ENCODE results near the gene PAK1. TPM values are rescaled to one million over a fixed set of nuclear protein-coding genes. Genes with fewer than 3 reads are reported as not detected.
"Not testable (repeated sequence)": the region's sequence is repeated elsewhere in the genome, so short reads cannot be mapped to it uniquely, and the experiment has no call there.

The PAK1 gene
- total RNA-seq, 1 donor from 2014 or later, result 40.7 TPM

- no peak for DNase-seq (ENCODE audit: low spot score)
- Mint-ChIP-seq H3K4me3 (ENCODE audit: low read depth) (no peak overlapping the region), H3K36me3 (ENCODE audit: low read depth) (no peaks in the 10 kb centered on the region), H3K9me3 (no peaks in the 10 kb centered on the region), H3K27me3 (ENCODE audit: low read depth) (no peaks in the 10 kb centered on the region), H3K4me1 (ENCODE audit: low read depth) (no peaks in the 10 kb centered on the region), H3K27ac (no peak overlapping the region)
- intact Hi-C loops (cut with micrococcal nuclease), result no loop called here
These were observed 173.2 kb downstream of the PAK1 start for GRCh38 chr11:77300695-77301094.

- H3K4me1 Mint-ChIP-seq (ENCODE audit: low read depth); H3K27me3 Mint-ChIP-seq (ENCODE audit: low read depth); H3K9me3 Mint-ChIP-seq; intact Hi-C loops (cut with micrococcal nuclease); H3K36me3 Mint-ChIP-seq (ENCODE audit: low read depth); H3K27ac Mint-ChIP-seq; H3K4me3 Mint-ChIP-seq (ENCODE audit: low read depth); DNase-seq (ENCODE audit: low spot score): not testable (repeated sequence)
These were observed 173.9 kb downstream of the PAK1 start for GRCh38 chr11:77300028-77300427.

GRCh38 chr11:77299528-77299993 lies 174.3 kb downstream of the PAK1 start:
- intact Hi-C loops (cut with micrococcal nuclease), result no loop called here
- peaks cover under 1% of the 10 kb centered on the region for H3K4me1 Mint-ChIP-seq (ENCODE audit: low read depth)
- H3K9me3 Mint-ChIP-seq, result no peaks in the 10 kb centered on the region
- no peaks in the 10 kb centered on the region for H3K36me3 Mint-ChIP-seq (ENCODE audit: low read depth)
- DNase-seq (ENCODE audit: low spot score), result no peak
- H3K4me3 Mint-ChIP-seq (ENCODE audit: low read depth), result no peak overlapping the region
- no peak overlapping the region for H3K27ac Mint-ChIP-seq
- H3K27me3 Mint-ChIP-seq (ENCODE audit: low read depth), result peaks cover 1% of the 10 kb centered on the region

- Mint-ChIP-seq H3K27ac (no peak overlapping the region), H3K4me1 (ENCODE audit: low read depth) (peaks cover 4% of the 10 kb centered on the region), H3K36me3 (ENCODE audit: low read depth) (no peaks in the 10 kb centered on the region), H3K27me3 (ENCODE audit: low read depth) (peaks cover 28% of the 10 kb centered on the region), H3K4me3 (ENCODE audit: low read depth) (no peak overlapping the region), H3K9me3 (no peaks in the 10 kb centered on the region)
- no peak for DNase-seq (ENCODE audit: low spot score)
- intact Hi-C loops (cut with micrococcal nuclease), result no loop called here
These were observed 179.9 kb downstream of the PAK1 start for GRCh38 chr11:77294040-77294439.

- Mint-ChIP-seq H3K4me1 (ENCODE audit: low read depth) (peaks cover 4% of the 10 kb centered on the region), H3K36me3 (ENCODE audit: low read depth) (no peaks in the 10 kb centered on the region), H3K27ac (no peak overlapping the region), H3K4me3 (ENCODE audit: low read depth) (no peak overlapping the region), H3K9me3 (no peaks in the 10 kb centered on the region), H3K27me3 (ENCODE audit: low read depth) (peaks cover 45% of the 10 kb centered on the region)
- DNase-seq (ENCODE audit: low spot score), result no peak
- intact Hi-C loops (cut with micrococcal nuclease), result no loop called here
These were observed 184.2 kb downstream of the PAK1 start for GRCh38 chr11:77289737-77290136.

- DNase-seq (ENCODE audit: low spot score), result no peak
- Mint-ChIP-seq H3K27me3 (ENCODE audit: low read depth) (peaks cover 42% of the 10 kb centered on the region), H3K4me1 (ENCODE audit: low read depth) (no peaks in the 10 kb centered on the region), H3K9me3 (no peaks in the 10 kb centered on the region), H3K27ac (no peak overlapping the region), H3K36me3 (ENCODE audit: low read depth) (no peaks in the 10 kb centered on the region), H3K4me3 (ENCODE audit: low read depth) (no peak overlapping the region)
- intact Hi-C loops (cut with micrococcal nuclease), result no loop called here
These were observed 186.2 kb downstream of the PAK1 start for GRCh38 chr11:77287615-77288273.

GRCh38 chr11:77287136-77287535 lies 186.8 kb downstream of the PAK1 start:
- H3K36me3 Mint-ChIP-seq (ENCODE audit: low read depth), result no peaks in the 10 kb centered on the region
- H3K27ac Mint-ChIP-seq, result no peak overlapping the region
- intact Hi-C loops (cut with micrococcal nuclease), result no loop called here
- no peak for DNase-seq (ENCODE audit: low spot score)
- no peak overlapping the region for H3K4me3 Mint-ChIP-seq (ENCODE audit: low read depth)
- no peaks in the 10 kb centered on the region for H3K9me3 Mint-ChIP-seq
- peaks cover 42% of the 10 kb centered on the region for H3K27me3 Mint-ChIP-seq (ENCODE audit: low read depth)
- no peaks in the 10 kb centered on the region for H3K4me1 Mint-ChIP-seq (ENCODE audit: low read depth)

- H3K27me3 Mint-ChIP-seq (ENCODE audit: low read depth), result peaks cover 41% of the 10 kb centered on the region
- intact Hi-C loops (cut with micrococcal nuclease), result no loop called here
- no peaks in the 10 kb centered on the region for H3K4me1 Mint-ChIP-seq (ENCODE audit: low read depth)
- H3K36me3 Mint-ChIP-seq (ENCODE audit: low read depth), result no peaks in the 10 kb centered on the region
- no peak overlapping the region for H3K27ac Mint-ChIP-seq
- no peak overlapping the region for H3K4me3 Mint-ChIP-seq (ENCODE audit: low read depth)
- DNase-seq (ENCODE audit: low spot score), result no peak
- H3K9me3 Mint-ChIP-seq, result no peaks in the 10 kb centered on the region
These were observed 189.1 kb downstream of the PAK1 start for GRCh38 chr11:77284476-77285468.

- Mint-ChIP-seq H3K27ac (no peak overlapping the region), H3K36me3 (ENCODE audit: low read depth) (no peaks in the 10 kb centered on the region), H3K4me3 (ENCODE audit: low read depth) (no peak overlapping the region), H3K9me3 (no peaks in the 10 kb centered on the region), H3K27me3 (ENCODE audit: low read depth) (peaks cover 45% of the 10 kb centered on the region), H3K4me1 (ENCODE audit: low read depth) (no peaks in the 10 kb centered on the region)
- no peak for DNase-seq (ENCODE audit: low spot score)
- intact Hi-C loops (cut with micrococcal nuclease), result no loop called here
These were observed 190.8 kb downstream of the PAK1 start for GRCh38 chr11:77283101-77283500.

- Mint-ChIP-seq H3K4me3 (ENCODE audit: low read depth) (no peak overlapping the region), H3K36me3 (ENCODE audit: low read depth) (no peaks in the 10 kb centered on the region), H3K4me1 (ENCODE audit: low read depth) (no peaks in the 10 kb centered on the region), H3K27ac (no peak overlapping the region), H3K27me3 (ENCODE audit: low read depth) (peaks cover 38% of the 10 kb centered on the region), H3K9me3 (no peaks in the 10 kb centered on the region)
- DNase-seq (ENCODE audit: low spot score), result no peak
- intact Hi-C loops (cut with micrococcal nuclease), result no loop called here
These were observed 195.0 kb downstream of the PAK1 start for GRCh38 chr11:77278595-77279506.

GRCh38 chr11:77276271-77276670 lies 197.6 kb downstream of the PAK1 start:
- Mint-ChIP-seq H3K9me3 (no peaks in the 10 kb centered on the region), H3K4me1 (ENCODE audit: low read depth) (no peaks in the 10 kb centered on the region)
- intact Hi-C loops (cut with micrococcal nuclease), result no loop called here

More at GRCh38 chr11:77276271-77276670, 197.6 kb downstream of the PAK1 start:
- Mint-ChIP-seq H3K36me3 (ENCODE audit: low read depth) (no peaks in the 10 kb centered on the region), H3K4me3 (ENCODE audit: low read depth) (no peak overlapping the region), H3K27ac (no peak overlapping the region), H3K27me3 (ENCODE audit: low read depth) (peaks cover 32% of the 10 kb centered on the region)
- DNase-seq (ENCODE audit: low spot score), result no peak
